Breast epithelium (tissue), 4 donors: ENCODE measurements around the gene ABTB2. TPM values are rescaled to one million over a fixed set of nuclear protein-coding genes. Genes with fewer than 3 reads are reported as not detected.

ENCODE experiments used
- DNase-seq, 2 donors: peaks; one replicate each; pipeline ENCODE4 v3.0.0-alpha.2; 2019; ENCODE audit warnings: low spot score in 2 of 2
- H3K27ac ChIP-seq, 2 donors: fragments of 200-600 bp; sonication (generic) in 1 of 2; one replicate each; pipeline ENCODE4 v1.5.1; 2016 to 2019; ENCODE audit warnings: mild to moderate bottlenecking in 1 of 2
- H3K27me3 ChIP-seq, 2 donors: fragments of 200-600 bp; sonication (generic) in 1 of 2; one replicate each; pipeline versions ENCODE4 v1.5.1 to v1.6.0; 2017 to 2019; ENCODE audit warnings: control low read depth in 1 of 2, mild to moderate bottlenecking in 1 of 2
- H3K36me3 ChIP-seq: fragments of 200-600 bp; one replicate; pipeline ENCODE4 v1.5.1; 2019
- H3K4me1 ChIP-seq, 2 donors: fragments of 200-600 bp; sonication (generic); one replicate each; pipeline ENCODE4 v1.5.1; 2016 to 2019; ENCODE audit warnings: control low read depth in 1 of 2
- H3K4me3 ChIP-seq, 3 donors: fragments of 200-600 bp; sonication (generic); 1 replicate in 2 of 3; 2 replicates in 1 of 3; pipeline ENCODE4 v1.5.1; 2016 to 2019; ENCODE audit warnings: mild to moderate bottlenecking in 3 of 3, moderate library complexity in 2 of 3
- H3K9me3 ChIP-seq, 2 donors: fragments of 200-600 bp; sonication (generic) in 1 of 2; one replicate each; pipeline ENCODE4 v1.5.1; 2016 to 2019; ENCODE audit warnings: control low read depth in 1 of 2
- CTCF ChIP-seq, 3 donors: fragments of 450-650 bp; IDR thresholded peaks; one replicate each; pipeline ENCODE4 v1.5.1; 2016 to 2017; ENCODE audit warnings: antibody characterized with exemption in 3 of 3, mild to moderate bottlenecking in 3 of 3, moderate library complexity in 3 of 3
- POLR2A ChIP-seq: fragments of 450-650 bp; IDR thresholded peaks from one replicate; pipeline ENCODE4 v1.6.1; 2016; ENCODE audit warnings: antibody characterized with exemption, mild to moderate bottlenecking, moderate library complexity
- POLR2AphosphoS5 ChIP-seq, 3 donors: sonication (generic); formaldehyde crosslinking; IDR thresholded peaks; one replicate each; pipeline ENCODE4 v1.6.1; 2017; ENCODE audit warnings: antibody characterized with exemption in 3 of 3
- intact Hi-C: fragments of 100-400 bp; cut with DNase I; formaldehyde crosslinking; loops from one replicate; pipeline ENCODE4 v1.15.1; 2023; ENCODE audit warnings: low total_unique reads
- total RNA-seq, 3 donors: library from RNA; depleted of rRNA; stranded (reverse); fragments of >200 nt; gene quantifications; one replicate each; pipeline ENCODE4 v1.1.0, GENCODE V29; 2016

ABTB2 gene
- total RNA-seq, 3 donors from 2014 or later: 1.3 to 5.6 (median 1.9) TPM

- intact Hi-C loops: no loop called here
- no peak for TF ChIP-seq POLR2AphosphoS5 (IDR thresholded peaks at IDR 0.05)
- TF ChIP-seq POLR2A: no peak
- TF ChIP-seq CTCF (IDR thresholded peaks at IDR 0.05): no peak
- Histone ChIP-seq H3K4me1 (peaks cover 8% of the 10 kb centered on the region in 2 donors), H3K9me3 (no peaks in the 10 kb centered on the region), H3K4me3 (no peak overlapping the region), H3K27me3 (peaks cover 0 to 7% of the 10 kb centered on the region in 2 donors), H3K36me3 (no peaks in the 10 kb centered on the region), H3K27ac (no peak overlapping the region)
- DNase-seq: no peak
Measured at GRCh38 chr11:34353881-34354280, 3.9 kb downstream of the ABTB2 start.

- Histone ChIP-seq H3K4me3 (no peak overlapping the region), H3K9me3 (no peaks in the 10 kb centered on the region), H3K36me3 (no peaks in the 10 kb centered on the region), H3K4me1 (peaks cover 4 to 8% of the 10 kb centered on the region in 2 donors), H3K27ac (no peak overlapping the region), H3K27me3 (peaks cover 0 to 7% of the 10 kb centered on the region in 2 donors)
- no peak for TF ChIP-seq CTCF (IDR thresholded peaks at IDR 0.05)
- no peak for TF ChIP-seq POLR2AphosphoS5 (IDR thresholded peaks at IDR 0.05)
- TF ChIP-seq POLR2A: no peak
- no peak for DNase-seq
- intact Hi-C loops: no loop called here
Measured at GRCh38 chr11:34351687-34352469, 5.9 kb downstream of the ABTB2 start.

GRCh38 chr11:34351051-34351450 is 6.8 kb downstream of the ABTB2 start:
- Histone ChIP-seq H3K27ac (no peak overlapping the region), H3K4me1 (peaks cover 0 to 5% of the 10 kb centered on the region in 2 donors), H3K4me3 (no peak overlapping the region), H3K27me3 (peaks cover 0 to 6% of the 10 kb centered on the region in 2 donors), H3K9me3 (no peaks in the 10 kb centered on the region), H3K36me3 (no peaks in the 10 kb centered on the region)
- TF ChIP-seq POLR2A (no peak), POLR2AphosphoS5 (IDR thresholded peaks at IDR 0.05) (no peak), CTCF (IDR thresholded peaks at IDR 0.05) (no peak)
- DNase-seq: no peak
- intact Hi-C loops: no loop called here

GRCh38 chr11:34349882-34350281 is 7.9 kb downstream of the ABTB2 start:
- no peaks in the 10 kb centered on the region for H3K36me3 ChIP-seq
- intact Hi-C loops: no loop called here
- no peaks in the 10 kb centered on the region for H3K9me3 ChIP-seq
- TF ChIP-seq POLR2AphosphoS5 (IDR thresholded peaks at IDR 0.05) (no peak), CTCF (IDR thresholded peaks at IDR 0.05) (no peak), POLR2A (no peak)
- peaks cover 7 to 8% of the 10 kb centered on the region in 2 donors for H3K4me1 ChIP-seq
- H3K27ac ChIP-seq: no peak overlapping the region
- H3K4me3 ChIP-seq: no peak overlapping the region
- no peaks in the 10 kb centered on the region for H3K27me3 ChIP-seq
- DNase-seq: no peak

- H3K27ac ChIP-seq: no peak overlapping the region
- H3K4me1 ChIP-seq: peaks cover 7 to 8% of the 10 kb centered on the region in 2 donors
- H3K36me3 ChIP-seq: no peaks in the 10 kb centered on the region
- DNase-seq: no peak
- H3K4me3 ChIP-seq: no peak overlapping the region
- no peak for TF ChIP-seq POLR2A
- TF ChIP-seq POLR2AphosphoS5 (IDR thresholded peaks at IDR 0.05): no peak
- H3K9me3 ChIP-seq: no peaks in the 10 kb centered on the region
- intact Hi-C loops: no loop called here
- no peaks in the 10 kb centered on the region for H3K27me3 ChIP-seq
Measured at GRCh38 chr11:34348919-34349318, 8.9 kb downstream of the ABTB2 start.
